Measurements from ENCODE around the gene SEMA6B.

Gene SEMA6B

DNA sequence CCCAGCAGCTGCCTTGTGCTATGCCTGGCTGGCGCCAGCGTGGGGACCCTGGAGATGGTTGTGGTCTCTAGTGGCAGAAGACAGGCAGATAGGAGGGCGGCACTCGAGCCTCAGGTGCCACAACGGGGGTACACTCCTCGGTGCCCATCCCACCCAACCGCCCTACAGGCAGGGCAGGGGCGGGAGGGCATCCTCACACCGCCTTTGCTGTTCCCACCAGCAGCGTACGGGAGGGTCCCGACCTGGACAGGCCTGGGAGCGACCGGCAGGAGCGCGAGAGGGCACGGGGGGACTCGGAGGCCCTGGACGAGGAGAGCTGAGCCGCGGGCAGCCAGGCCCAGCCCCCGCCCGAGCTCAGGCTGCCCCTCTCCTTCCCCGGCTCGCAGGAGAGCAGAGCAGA lies 57.8 kb downstream of the SEMA6B start:
- H3K4me3 ChIP-seq (ENCODE audit: low read length) = no peak overlapping the region
- no peaks in the 10 kb centered on the region for H3F3A ChIP-seq (ENCODE audit: control insufficient read depth, insufficient read depth)
- no peak overlapping the region for H3K4me2 ChIP-seq (ENCODE audit: low read length)
- H3K4me1 ChIP-seq (ENCODE audit: control insufficient read depth, low read length) = no peaks in the 10 kb centered on the region
- peaks cover 12% of the 10 kb centered on the region; the same call in 1 of the 2 replicates for H3K36me3 ChIP-seq (ENCODE audit: control insufficient read depth, low read length)
- H3K9me2 ChIP-seq (replicated peaks; ENCODE audit: control insufficient read depth, low read length) = no peaks in the 10 kb centered on the region
- TF ChIP-seq EZH2phosphoT487 (IDR thresholded peaks at IDR 0.05; ENCODE audit: borderline replicate concordance, low read length) (no peak), CTCF (IDR thresholded peaks at IDR 0.05; ENCODE audit: low read depth, low read length, poor library complexity, severe bottlenecking) (no peak)
- H3K79me2 ChIP-seq (ENCODE audit: control insufficient read depth, low read length) = no peaks in the 10 kb centered on the region
- H3K27me3 ChIP-seq (ENCODE audit: control insufficient read depth, low read length) = no peaks in the 10 kb centered on the region
- no peaks in the 10 kb centered on the region for H4K20me1 ChIP-seq (ENCODE audit: control insufficient read depth, insufficient read depth, low read depth, low read length)
- no peaks in the 10 kb centered on the region for H3K9me3 ChIP-seq (ENCODE audit: control insufficient read depth, insufficient read depth, low read length)
- no peak overlapping the region for H3K27ac ChIP-seq (ENCODE audit: low read depth, low read length)

DNA sequence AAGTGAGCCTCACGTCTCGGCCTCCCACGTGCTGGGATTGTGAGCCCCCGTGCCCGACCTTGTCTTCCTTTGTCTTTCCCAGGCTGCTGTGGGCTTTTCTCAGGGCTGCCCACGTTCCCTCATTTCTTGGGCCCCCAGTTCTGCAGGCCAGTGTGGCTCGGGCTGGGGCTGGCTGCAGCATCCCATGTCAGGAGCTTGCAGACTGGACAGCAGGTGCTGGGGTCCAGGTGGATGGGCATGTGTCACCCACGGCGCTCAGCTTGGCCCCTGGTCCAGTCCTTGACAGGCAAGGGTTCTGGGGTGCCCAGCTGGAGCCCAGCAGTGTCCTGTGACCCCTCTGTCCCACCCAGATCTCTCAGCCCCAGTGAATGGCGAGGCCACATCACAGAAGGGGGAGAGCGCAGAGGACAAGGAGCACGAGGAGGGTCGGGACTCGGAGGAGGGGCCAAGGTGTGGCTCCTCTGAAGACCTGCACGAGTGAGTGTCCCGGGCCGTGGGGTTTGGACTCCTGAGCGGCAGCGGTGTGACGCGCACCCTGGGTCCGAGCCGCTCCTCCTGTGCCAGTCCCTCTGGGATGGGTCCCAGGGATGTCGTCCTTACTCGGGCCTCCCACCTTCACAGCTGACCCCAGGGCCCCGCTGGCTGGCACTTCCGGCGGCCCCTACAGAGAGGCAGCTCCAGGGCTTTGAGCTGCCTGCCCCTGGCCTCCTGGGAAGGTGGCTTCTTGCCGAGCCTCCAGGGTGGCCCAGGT lies 58.5 kb downstream of the SEMA6B start:
- no peak overlapping the region for H3K4me3 ChIP-seq (ENCODE audit: low read length)
- H3K9me3 ChIP-seq (ENCODE audit: control insufficient read depth, insufficient read depth, low read length) = no peaks in the 10 kb centered on the region
- no peaks in the 10 kb centered on the region for H3F3A ChIP-seq (ENCODE audit: control insufficient read depth, insufficient read depth)
- H3K27me3 ChIP-seq (ENCODE audit: control insufficient read depth, low read length) = no peaks in the 10 kb centered on the region
- no peaks in the 10 kb centered on the region for H4K20me1 ChIP-seq (ENCODE audit: control insufficient read depth, insufficient read depth, low read depth, low read length)
- H3K4me1 ChIP-seq (ENCODE audit: control insufficient read depth, low read length) = no peaks in the 10 kb centered on the region
- H3K27ac ChIP-seq (ENCODE audit: low read depth, low read length) = no peak overlapping the region
- no peaks in the 10 kb centered on the region for H3K79me2 ChIP-seq (ENCODE audit: control insufficient read depth, low read length)
- no peak for TF ChIP-seq EZH2phosphoT487 (IDR thresholded peaks at IDR 0.05; ENCODE audit: borderline replicate concordance, low read length)
- TF ChIP-seq CTCF (IDR thresholded peaks at IDR 0.05; ENCODE audit: low read depth, low read length, poor library complexity, severe bottlenecking) = no peak
- no peak overlapping the region for H3K4me2 ChIP-seq (ENCODE audit: low read length)
- H3K36me3 ChIP-seq (ENCODE audit: control insufficient read depth, low read length) = peaks cover 13% of the 10 kb centered on the region; the same call in 1 of the 2 replicates
- H3K9me2 ChIP-seq (replicated peaks; ENCODE audit: control insufficient read depth, low read length) = no peaks in the 10 kb centered on the region

DNA sequence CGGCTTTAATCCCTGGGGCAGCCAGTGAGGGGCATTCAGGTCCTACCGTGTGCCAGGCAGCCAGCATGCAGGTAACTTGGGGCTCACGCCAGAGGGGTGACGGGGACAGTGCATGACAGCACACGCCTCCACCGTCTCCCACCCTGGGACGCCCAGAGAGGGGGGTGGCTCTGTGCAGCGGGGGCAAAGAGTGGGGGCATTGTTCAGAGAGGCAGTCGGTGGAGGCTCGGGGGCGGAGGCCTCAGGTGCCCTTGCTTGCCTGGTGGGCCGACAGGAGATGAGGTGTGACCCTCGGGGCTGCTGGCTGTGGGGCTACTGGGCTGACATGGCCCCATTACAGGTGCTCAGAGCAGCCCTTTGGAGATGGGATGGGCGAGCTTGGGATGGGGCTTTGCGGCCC lies 59.6 kb downstream of the SEMA6B start:
- no peaks in the 10 kb centered on the region for H3K79me2 ChIP-seq (ENCODE audit: control insufficient read depth, low read length)
- H3K36me3 ChIP-seq (ENCODE audit: control insufficient read depth, low read length) = peaks cover 18% of the 10 kb centered on the region; the same call in 1 of the 2 replicates
- no peak overlapping the region for H3K27ac ChIP-seq (ENCODE audit: low read depth, low read length)
- no peak for TF ChIP-seq CTCF (IDR thresholded peaks at IDR 0.05; ENCODE audit: low read depth, low read length, poor library complexity, severe bottlenecking)
- TF ChIP-seq EZH2phosphoT487 (IDR thresholded peaks at IDR 0.05; ENCODE audit: borderline replicate concordance, low read length) = no peak
- H3K27me3 ChIP-seq (ENCODE audit: control insufficient read depth, low read length) = no peaks in the 10 kb centered on the region
- H3K4me1 ChIP-seq (ENCODE audit: control insufficient read depth, low read length) = no peaks in the 10 kb centered on the region
- no peaks in the 10 kb centered on the region for H4K20me1 ChIP-seq (ENCODE audit: control insufficient read depth, insufficient read depth, low read depth, low read length)
- H3K4me3 ChIP-seq (ENCODE audit: low read length) = no peak overlapping the region
- no peaks in the 10 kb centered on the region for H3F3A ChIP-seq (ENCODE audit: control insufficient read depth, insufficient read depth)
- H3K9me2 ChIP-seq (replicated peaks; ENCODE audit: control insufficient read depth, low read length) = no peaks in the 10 kb centered on the region
- no peaks in the 10 kb centered on the region for H3K9me3 ChIP-seq (ENCODE audit: control insufficient read depth, insufficient read depth, low read length)
- H3K4me2 ChIP-seq (ENCODE audit: low read length) = no peak overlapping the region

Measured in DOHH2 (cell line).